Suprapubic skin (tissue), 3 donors: Measurements from ENCODE around the gene CRHR2.

ENCODE experiments used
- CTCF ChIP-seq, 2 donors: fragments of 200-600 bp in 1 of 2; fragments of 450-650 bp in 1 of 2; sonication (generic) in 1 of 2; IDR thresholded peaks; one replicate each; pipeline ENCODE4 v1.5.1; 2016 to 2019; ENCODE audit warnings: antibody characterized with exemption in 2 of 2, mild to moderate bottlenecking in 1 of 2, moderate library complexity in 1 of 2
- POLR2AphosphoS5 ChIP-seq, 3 donors: sonication (generic); formaldehyde crosslinking; IDR thresholded peaks; one replicate each; pipeline ENCODE4 v1.6.1; 2017; ENCODE audit warnings: antibody characterized with exemption in 3 of 3

GRCh38 chr7:30604901-30605300 is 77.4 kb downstream of the CRHR2 start:
- TF ChIP-seq CTCF (IDR thresholded peaks at IDR 0.05) (no peak), POLR2AphosphoS5 (IDR thresholded peaks at IDR 0.05) (no peak)
